GM10847 (cell line): ENCODE data around the gene LARGE2.

ENCODE experiments used
- POLR2A ChIP-seq: IDR thresholded peaks from 2 replicates; pipeline ENCODE4 v1.6.1; 2011; ENCODE audit not compliant: insufficient read length; ENCODE audit errors: extremely low read depth

Gene LARGE2

GRCh38 chr11:45922425-45923082, at the start of gene LARGE2:
LARGE2 (plus strand) TSS chr11:45922656; CDS start chr11:45922883, 227 bp downstream.
- TF ChIP-seq POLR2A = no peak

- TF ChIP-seq POLR2A = no peak
These were observed 46.1 kb upstream of the LARGE2 start for GRCh38 chr11:45876401-45876800.

DNA sequence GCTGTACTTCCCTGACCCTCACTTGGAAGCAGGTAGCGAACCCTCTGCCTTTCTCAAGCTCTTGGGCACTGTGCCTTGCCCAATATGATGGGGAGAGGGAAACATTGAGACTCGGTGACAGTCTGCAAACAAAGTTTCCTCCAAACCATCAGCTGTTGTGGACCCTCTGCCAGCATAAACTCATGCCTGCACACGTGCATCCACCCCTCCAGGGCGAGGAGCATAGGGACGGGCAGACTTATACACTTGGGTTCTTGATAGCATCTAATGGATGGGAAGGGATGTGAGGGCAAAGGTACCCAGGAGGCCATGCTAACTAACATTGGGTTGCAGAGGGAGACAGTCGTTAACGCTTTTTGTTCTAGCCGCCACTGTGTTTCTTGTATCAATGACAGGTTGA, 45.2 kb upstream of the LARGE2 start:
- no peak for TF ChIP-seq POLR2A

- TF ChIP-seq POLR2A = no peak
These were observed 44.6 kb upstream of the LARGE2 start for GRCh38 chr11:45877845-45878244.

- TF ChIP-seq POLR2A = no peak
These were observed 42.4 kb upstream of the LARGE2 start for GRCh38 chr11:45879803-45880686.

DNA sequence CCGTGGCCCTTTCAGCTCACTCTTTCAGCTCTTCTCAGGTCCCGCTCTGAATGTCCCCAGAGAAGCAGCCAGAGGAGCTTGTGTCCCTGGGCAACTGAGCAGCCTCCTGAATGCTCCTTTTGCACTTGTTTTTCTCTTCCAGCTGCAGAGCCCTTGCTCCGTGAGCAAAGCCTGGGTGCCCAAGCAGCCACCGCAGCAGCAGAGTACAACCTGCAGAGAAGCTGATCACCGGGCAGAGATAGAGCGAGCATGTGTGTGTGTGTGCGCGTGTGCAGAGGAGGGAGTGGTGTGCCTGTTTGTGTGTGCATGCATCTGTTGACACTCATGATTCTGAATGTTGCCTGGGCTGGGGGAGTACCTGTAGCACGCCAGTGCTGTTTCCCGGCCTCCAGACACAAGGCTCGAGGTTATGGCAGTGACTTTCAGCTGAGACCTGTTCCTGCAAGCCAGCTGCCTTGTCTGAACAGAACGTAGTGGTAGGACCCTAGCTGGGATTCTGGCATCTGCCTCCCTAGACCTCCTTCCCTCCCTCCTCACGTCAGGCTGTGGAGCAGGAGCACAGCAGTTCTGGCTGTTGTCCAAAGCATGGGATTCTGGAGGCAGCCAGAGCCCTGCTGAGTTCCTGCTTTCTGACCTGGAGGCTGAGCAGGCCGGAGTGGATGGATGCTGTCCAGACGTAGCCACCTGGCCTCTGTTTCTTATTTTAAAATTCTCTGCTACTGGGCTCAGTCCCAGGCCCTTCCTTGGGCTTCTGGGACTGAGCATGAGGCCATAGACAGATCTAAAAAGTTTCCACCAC, 41.5 kb upstream of the LARGE2 start:
- TF ChIP-seq POLR2A = no peak

GRCh38 chr11:45881708-45882368, 40.6 kb upstream of the LARGE2 start:
- no peak for TF ChIP-seq POLR2A

GRCh38 chr11:45884596-45885185, 37.8 kb upstream of the LARGE2 start:
- TF ChIP-seq POLR2A = no peak

- TF ChIP-seq POLR2A = no peak
These were observed 37.1 kb upstream of the LARGE2 start, which contains the start of gene MAPK8IP1 for GRCh38 chr11:45885274-45885920. MAPK8IP1 (plus strand) TSS chr11:45885651; CDS start chr11:45885821, 170 bp downstream.

DNA sequence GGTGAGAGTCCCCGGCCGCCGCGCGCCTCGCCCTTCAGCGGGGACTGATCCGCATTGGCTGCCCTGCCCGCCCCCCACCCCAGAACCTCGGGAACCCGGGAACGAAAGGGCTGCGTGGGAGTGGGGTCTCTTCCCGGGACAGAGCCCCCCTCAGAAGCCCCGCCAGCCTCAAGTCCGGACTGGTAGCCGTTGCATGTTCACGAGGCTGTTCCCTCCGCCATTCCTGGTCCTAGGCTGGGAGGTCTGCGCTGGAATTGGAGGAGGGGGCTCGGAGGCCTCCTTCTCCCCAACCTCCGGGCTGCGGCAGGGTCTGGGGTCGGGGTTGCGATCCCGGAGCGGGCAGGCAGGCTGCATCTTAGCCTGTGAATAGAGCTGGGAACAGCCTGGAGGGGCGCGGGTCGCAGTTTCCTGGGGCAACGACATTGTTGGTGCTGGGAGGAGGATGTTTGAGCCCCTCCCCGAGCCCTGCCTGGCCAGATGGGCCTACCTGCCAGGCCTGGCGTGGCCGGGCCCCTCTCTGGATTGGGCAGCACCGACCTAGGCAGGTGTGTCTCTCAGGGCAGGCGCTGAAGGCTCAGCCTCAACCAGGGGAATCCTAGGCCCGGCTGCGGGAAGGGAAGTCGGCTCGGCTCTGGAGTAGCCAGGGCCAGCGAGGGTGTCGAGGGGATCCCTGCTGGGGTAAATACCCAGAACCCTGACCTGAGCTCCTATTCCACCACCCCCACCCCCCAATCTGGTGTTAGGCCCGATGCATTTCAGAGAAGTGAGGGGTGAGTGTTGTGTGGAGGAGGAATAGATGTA, 36.3 kb upstream of the LARGE2 start:
- TF ChIP-seq POLR2A = no peak

DNA sequence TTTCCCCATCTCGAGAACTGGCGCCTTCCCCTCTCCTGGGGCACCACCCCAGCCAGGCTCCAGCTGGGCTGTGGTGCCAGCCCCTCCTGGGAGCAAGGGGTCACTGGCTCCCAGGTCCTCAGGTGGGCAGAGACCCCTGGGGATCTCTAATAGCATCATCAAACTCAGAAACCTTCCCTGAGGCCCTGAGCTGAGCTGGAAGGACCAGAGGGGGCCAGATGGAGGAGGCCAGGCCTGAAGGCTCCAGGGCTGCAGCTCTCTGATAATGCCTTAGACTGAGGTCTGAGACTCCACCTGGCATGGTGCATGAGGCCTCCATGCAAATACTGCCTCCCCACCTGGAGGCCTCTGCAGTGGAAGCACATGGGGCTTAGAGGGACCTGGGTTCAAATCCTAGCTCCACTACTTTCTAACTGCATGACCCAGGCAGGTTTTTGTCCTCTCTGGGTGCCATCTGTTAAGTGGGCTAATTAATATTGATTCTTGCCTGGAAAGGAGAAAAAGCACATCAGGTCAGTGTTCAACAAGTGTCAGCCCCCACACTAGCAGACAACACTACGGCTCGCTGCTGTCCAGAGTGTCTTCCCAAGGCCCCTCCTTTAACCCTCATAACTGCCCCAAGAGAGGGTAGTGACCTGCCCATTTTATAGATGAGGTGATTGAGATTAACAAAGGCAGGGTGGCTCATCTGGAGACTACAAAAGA, 35.5 kb upstream of the LARGE2 start:
- TF ChIP-seq POLR2A = no peak

GRCh38 chr11:45887587-45887986, 34.9 kb upstream of the LARGE2 start:
- no peak for TF ChIP-seq POLR2A

DNA sequence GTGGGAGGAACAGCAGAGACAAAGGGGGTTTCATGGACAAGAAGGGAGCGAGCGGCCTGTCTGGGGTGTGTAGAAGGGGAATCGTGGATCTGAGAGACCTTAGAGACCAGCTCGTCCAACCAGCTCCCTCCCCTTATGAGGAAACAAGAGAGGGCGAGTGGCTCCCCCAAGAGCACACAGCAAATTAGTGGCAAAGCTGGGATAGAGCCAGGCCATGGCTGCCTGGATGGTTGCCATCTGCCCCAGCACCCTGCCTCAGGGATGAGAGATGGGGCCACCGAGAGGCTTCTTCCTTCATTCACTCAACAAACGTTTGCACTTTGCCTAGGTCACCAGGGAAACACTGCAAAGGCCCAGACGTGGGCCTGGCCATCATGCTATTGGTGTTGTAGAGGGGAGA, 32.9 kb upstream of the LARGE2 start:
- no peak for TF ChIP-seq POLR2A
